ENCODE results near the gene RLN3. TPM values are rescaled to one million over a fixed set of nuclear protein-coding genes. Genes with fewer than 3 reads are reported as not detected.
A peak's percentile ranks its signal among the peaks of the same experiment; 100 is the strongest.

Gene RLN3
- total RNA-seq, 8 experiments from 2014 or later, result not detected

DNA sequence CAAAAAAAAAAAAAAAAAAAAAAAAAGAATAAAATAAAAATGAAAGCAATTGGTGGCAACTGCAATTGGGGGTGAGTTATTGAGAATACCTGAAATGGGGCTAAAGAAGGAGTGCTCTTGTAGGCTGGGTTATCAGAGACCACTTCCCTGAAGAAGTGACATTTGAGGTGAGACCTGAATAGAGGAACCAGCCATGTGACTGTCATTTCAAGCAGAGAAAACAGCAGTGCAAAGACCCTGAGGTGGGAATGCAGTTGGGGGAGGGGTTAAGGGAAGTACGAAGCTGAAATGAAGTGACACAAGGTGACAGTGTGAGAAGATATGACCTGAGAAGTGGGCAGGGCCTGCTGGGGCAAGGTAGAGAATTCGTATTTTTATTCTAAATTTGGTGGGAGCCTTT is 38.2 kb downstream of the RLN3 start:
- in situ Hi-C loops (cut with MboI; ENCODE audit: low pct_unique_long_range_greater_than_20kb in 2 of 9, low sequenced_read_pairs in 9 of 9, unreplicated experiment in 9 of 9), result loop anchor here in 6 of 9 experiments (25.0 kb wide), 2 partner anchors 179 to 479 kb away; partner anchors contain the start of gene NANOS3 (in 6 of the 6)
- 0 to 64% (median 50%) methylated on average over 1 to 2 of the region's 2 CpGs; no CpG with 5 or more reads in 3 of the 10 experiments for WGBS, 10 experiments

DNA sequence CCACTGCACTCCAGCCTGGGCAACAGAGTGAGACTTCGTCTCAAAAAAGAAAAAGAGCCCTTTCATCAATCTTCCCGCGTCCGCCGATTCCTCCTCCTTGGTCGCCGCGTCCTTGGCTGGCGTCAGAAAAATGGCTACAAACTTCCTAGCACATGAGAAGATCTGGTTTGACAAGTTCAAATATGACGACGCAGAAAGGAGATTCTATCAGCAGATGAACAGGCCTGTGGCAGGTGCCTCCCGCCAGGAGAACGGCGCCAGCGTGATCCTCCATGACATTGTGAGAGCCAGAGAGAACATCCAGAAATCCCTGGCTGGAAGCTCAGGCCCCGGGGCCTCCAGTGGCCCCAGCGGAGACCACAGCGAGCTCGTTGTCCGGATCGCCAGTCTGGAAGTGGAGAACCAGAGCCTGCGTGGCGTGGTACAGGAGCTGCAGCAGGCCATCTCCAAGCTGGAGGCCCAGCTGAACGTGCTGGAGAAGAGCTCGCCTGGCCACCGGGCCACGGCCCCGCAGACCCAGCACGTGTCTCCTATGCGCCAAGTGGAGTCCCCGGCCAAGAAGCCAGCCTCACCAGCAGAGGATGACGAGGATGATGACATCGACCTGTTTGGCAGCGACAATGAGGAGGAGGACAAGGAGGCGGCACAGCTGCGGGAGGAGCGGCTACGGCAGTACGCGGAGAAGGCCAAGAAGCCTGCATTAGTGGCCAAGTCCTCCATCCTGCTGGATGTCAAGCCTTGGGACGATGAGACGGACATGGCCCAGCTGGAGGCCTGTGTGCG is 42.5 kb downstream of the RLN3 start:
- peaks cover 7 to 16% of the 10 kb centered on the region in 2 donors for H3K4me1 ChIP-seq (replicated peaks in 1 of 2)
- H3K27ac ChIP-seq, result no peak overlapping the region
- ATAC-seq (replicated peaks in 6 of 8), result no peak
- in situ Hi-C loops (cut with MboI; ENCODE audit: low pct_unique_long_range_greater_than_20kb in 2 of 9, low sequenced_read_pairs in 9 of 9, unreplicated experiment in 9 of 9), result loop anchor here in 8 of 9 experiments (10.0 to 25.0 kb wide), 3 partner anchors 183 to 483 kb away; partner anchors contain the start of gene NANOS3 (in 8 of the 8)
- WGBS, 10 experiments, result 84 to 100% (median 93%) methylated on average over 3 to 20 of the region's 43 CpGs; no CpG with 5 or more reads in 2 of the 10 experiments
- no peak overlapping the region for H3K4me3 ChIP-seq

More for the DNA sequence above, 38.2 kb downstream of the RLN3 start:
- ATAC-seq (replicated peaks in 6 of 8), result no peak
- Histone ChIP-seq H3K27ac (no peak overlapping the region), H3K4me1 (replicated peaks in 1 of 2) (no peaks in the 10 kb centered on the region), H3K4me3 (no peak overlapping the region)

DNA sequence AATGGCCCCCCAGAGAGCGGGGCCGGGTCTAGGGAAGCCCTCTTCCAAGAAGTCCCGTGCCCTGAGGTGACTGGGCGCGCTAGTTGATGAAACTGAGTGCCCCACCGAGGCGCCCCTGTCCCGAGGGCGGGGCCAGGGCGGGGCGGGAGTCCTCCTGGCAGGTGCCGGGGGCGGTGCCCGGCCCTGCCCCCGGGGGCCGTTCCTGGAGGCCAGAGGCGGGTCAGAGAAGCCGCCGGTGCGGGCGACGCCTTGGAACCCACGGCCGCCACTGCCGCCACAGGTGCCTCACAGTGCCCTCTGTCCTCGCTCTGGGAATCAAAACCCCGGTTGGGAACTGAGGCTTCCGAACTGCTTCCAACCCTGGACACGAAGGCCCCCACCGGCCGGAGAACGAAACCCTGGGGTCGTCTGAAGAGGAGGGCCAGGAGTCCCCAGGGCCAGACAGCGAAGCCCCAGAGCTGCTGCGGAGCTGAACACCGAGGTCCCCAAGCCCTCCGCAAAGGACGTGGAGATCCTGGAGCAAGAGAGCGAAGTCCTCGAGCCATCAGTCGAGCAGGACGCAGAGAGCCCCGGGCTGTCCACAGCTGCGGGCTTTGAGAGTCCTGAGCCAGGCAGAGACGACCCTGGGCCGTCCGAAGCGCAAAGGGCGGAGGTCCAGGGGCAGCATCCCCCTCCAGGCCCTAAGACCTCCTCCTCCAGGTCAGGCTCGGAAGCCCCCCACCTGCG is 44.8 kb downstream of the RLN3 start, which contains the start of gene MISP3:
TSS of gene MISP3 (plus strand) at position 252 of the 726 bp plus-strand sequence. CDS start 524 bp downstream, outside the sequence.
- in situ Hi-C loops (cut with MboI; ENCODE audit: low pct_unique_long_range_greater_than_20kb in 2 of 9, low sequenced_read_pairs in 9 of 9, unreplicated experiment in 9 of 9), result loop anchor here in 8 of 9 experiments (10.0 to 25.0 kb wide), 3 partner anchors 185 to 485 kb away; partner anchors contain the start of gene NANOS3 (in 8 of the 8)
- Histone ChIP-seq H3K27ac (peak within 1 kb of the TSS in 1 of 2 donors; percentile 3), H3K4me3 (peak within 1 kb of the TSS; percentile 43 to 83 (median 76)), H3K4me1 (replicated peaks in 1 of 2) (peaks cover 7 to 16% of the 10 kb centered on the region in 2 donors)
- 0 to 3% (median 0%) methylated on average over 1 to 7 of the region's 51 CpGs; no CpG with 5 or more reads in 5 of the 10 experiments for WGBS, 10 experiments
- peak; percentile 2 to 34 (median 16) for ATAC-seq (replicated peaks in 6 of 8)

DNA sequence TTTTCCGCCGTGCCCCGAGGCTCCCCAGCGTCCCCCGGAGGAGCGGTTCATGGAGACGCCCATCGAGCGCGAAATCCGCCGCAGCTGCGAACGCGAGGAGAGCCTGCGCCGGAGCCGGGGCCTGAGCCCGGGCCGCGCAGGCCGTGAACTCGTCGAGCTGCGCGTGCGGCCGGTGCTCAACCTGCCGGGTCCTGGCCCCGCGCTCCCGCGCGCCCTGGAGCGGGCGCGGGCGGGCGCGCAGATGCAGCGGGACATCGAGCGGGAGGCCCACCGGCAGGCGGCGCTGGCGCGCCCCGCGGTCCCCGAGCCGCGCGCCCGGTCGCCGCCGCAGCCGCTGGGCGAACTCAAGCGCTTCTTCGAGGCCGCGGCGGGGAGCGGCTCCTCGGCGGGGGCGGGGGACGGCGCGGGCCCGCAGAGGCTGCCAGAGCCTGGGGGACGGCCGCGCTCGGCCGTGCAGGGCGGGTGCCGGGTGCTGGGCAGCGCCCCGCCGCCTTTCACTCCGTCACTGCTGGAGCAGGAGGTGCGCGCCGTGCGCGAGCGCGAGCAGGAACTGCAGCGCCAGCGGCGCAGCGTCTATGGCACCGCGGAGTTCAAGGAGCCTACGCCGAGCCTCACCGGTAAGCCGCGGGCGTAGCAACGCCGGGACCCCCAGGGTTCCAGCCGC is 45.4 kb downstream of the RLN3 start:
- Histone ChIP-seq H3K4me3 (peak overlapping the region; percentile 43 to 83 (median 76)), H3K27ac (peak overlapping the region in 1 of 2 donors; percentile 3), H3K4me1 (replicated peaks in 1 of 2) (peaks cover 7 to 16% of the 10 kb centered on the region in 2 donors)
- ATAC-seq (replicated peaks in 6 of 8), result peak; percentile 68 to 77 (median 72)
- in situ Hi-C loops (cut with MboI; ENCODE audit: low pct_unique_long_range_greater_than_20kb in 2 of 9, low sequenced_read_pairs in 9 of 9, unreplicated experiment in 9 of 9), result loop anchor here in 8 of 9 experiments (10.0 to 25.0 kb wide), 3 partner anchors 186 to 486 kb away; partner anchors contain the start of gene NANOS3 (in 8 of the 8)
- 0 to 1% (median 0%) methylated on average over 1 to 14 of the region's 106 CpGs; no CpG with 5 or more reads in 7 of the 10 experiments for WGBS, 10 experiments

DNA sequence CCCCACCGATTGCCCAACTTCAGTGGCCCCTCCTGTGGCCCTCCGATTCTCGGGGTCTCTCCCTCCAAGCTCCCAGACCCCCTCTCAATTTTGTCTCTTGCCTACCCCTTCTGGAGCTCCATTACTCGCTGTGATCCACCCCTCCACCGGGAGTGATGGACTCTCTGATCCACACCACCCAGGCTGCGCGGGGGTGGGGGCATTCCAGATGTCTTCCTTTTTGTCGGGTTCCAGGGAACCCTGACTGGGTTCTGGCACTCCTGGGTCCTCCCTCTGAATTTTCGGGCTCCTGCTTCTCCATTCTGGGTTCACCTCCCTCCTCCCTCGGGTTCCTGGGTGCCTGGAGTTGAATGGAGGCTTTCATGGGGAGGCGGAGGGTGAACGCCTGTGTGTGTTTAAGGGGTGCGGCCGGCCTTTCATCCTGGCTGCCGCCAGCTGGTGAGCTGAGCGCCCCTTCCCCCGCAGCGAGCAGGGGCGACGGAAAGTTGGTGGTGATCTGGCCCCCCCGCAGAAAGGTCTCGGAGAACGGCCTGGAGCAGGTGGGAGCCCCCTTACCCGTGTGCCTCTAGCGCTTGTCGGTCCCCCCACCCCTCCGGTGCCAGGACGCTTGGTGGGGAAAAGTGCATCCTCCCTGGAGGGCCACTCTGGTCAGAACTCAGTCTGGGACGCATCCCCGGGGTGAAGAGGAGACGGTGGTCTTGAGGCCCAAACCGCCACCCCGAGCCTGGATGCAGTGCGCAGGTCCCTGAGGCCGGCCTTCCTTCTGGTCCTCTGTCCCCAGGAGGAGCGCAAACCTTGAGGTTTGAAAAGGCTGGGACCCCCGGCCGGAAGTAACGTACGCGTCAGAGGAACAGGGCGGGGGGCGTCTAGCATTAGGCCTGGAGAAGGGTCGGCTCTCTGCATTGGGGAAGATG is 46.2 kb downstream of the RLN3 start:
- WGBS, 10 experiments, result 0 to 20% (median 2%) methylated on average over 1 to 15 of the region's 44 CpGs; no CpG with 5 or more reads in 4 of the 10 experiments
- ATAC-seq (replicated peaks in 6 of 8), result peak; percentile 3 to 25 (median 9)
- in situ Hi-C loops (cut with MboI; ENCODE audit: low pct_unique_long_range_greater_than_20kb in 2 of 9, low sequenced_read_pairs in 9 of 9, unreplicated experiment in 9 of 9), result loop anchor here in 8 of 9 experiments (10.0 to 25.0 kb wide), 3 partner anchors 187 to 487 kb away; partner anchors contain the start of gene NANOS3 (in 8 of the 8)
- no peak overlapping the region for H3K27ac ChIP-seq
- H3K4me3 ChIP-seq, result peak overlapping the region; percentile 43 to 83 (median 76)
- peaks cover 7 to 16% of the 10 kb centered on the region in 2 donors for H3K4me1 ChIP-seq (replicated peaks in 1 of 2)

- Histone ChIP-seq H3K4me3 (no peak overlapping the region), H3K27ac (no peak overlapping the region), H3K4me1 (replicated peaks in 1 of 2) (peaks cover 12 to 14% of the 10 kb centered on the region in 2 donors)
- WGBS, 10 experiments, result 7 to 100% (median 54%) methylated on average over 1 to 2 of the region's 2 CpGs; no CpG with 5 or more reads in 2 of the 10 experiments
- in situ Hi-C loops (cut with MboI; ENCODE audit: low pct_unique_long_range_greater_than_20kb in 2 of 9, low sequenced_read_pairs in 9 of 9, unreplicated experiment in 9 of 9), result loop anchor here in 2 of 9 experiments (10.0 kb wide), 1 partner anchor 204 kb away; the partner anchor contains the start of gene NANOS3 (in 2 of the 2)
- ATAC-seq (replicated peaks in 6 of 8), result no peak
Observed at GRCh38 chr19:14078411-14078810, 50.5 kb downstream of the RLN3 start.

Other genes with a start within 250 kb of the RLN3 start
- 10 to 100 TPM in 2 of 8 experiments, 1 to 10 TPM in 6; 1.2 to 14.5 (median 8.6) TPM for gene ZSWIM4, start 232.7 kb upstream of the RLN3 start, total RNA-seq
- 10 to 100 TPM in 1 of 8 experiments, 1 to 10 TPM in 5, not detected in 2; 1.4 to 14.9 (median 3.7) TPM for gene NANOS3, start 151.0 kb upstream of the RLN3 start, total RNA-seq
- 1 to 10 TPM in 7 of 8 experiments, under 1 TPM in 1; 0.51 to 5.2 (median 3.2) TPM for gene BRME1, start 122.0 kb upstream of the RLN3 start, total RNA-seq
- 10 to 100 TPM in 4 of 8 experiments, 1 to 10 TPM in 4; 7.6 to 32.5 (median 10.1) TPM for gene CC2D1A, start 121.9 kb upstream of the RLN3 start, total RNA-seq
- gene PODNL1, start 89.7 kb upstream of the RLN3 start, total RNA-seq, result 1 to 10 TPM in 3 of 8 experiments, under 1 TPM in 5; 0.16 to 1.4 (median 0.89) TPM
- 10 to 100 TPM in 7 of 8 experiments, 1 to 10 TPM in 1; 8.4 to 46.5 (median 22.9) TPM for gene DCAF15, start 75.6 kb upstream of the RLN3 start, total RNA-seq
- gene RFX1, start 21.8 kb upstream of the RLN3 start, total RNA-seq, result 10 to 100 TPM in 4 of 8 experiments, 1 to 10 TPM in 4; 1.9 to 21.2 (median 8.7) TPM
- gene IL27RA, start 3.6 kb downstream of the RLN3 start, total RNA-seq, result 1 to 10 TPM; 1.0 to 4.5 (median 2.0) TPM
- gene PALM3, start 33.9 kb downstream of the RLN3 start, total RNA-seq, result 1 to 10 TPM in 6 of 8 experiments, under 1 TPM in 2; 0.22 to 5.3 (median 1.9) TPM
- 1 to 10 TPM in 7 of 8 experiments, under 1 TPM in 1; 0.51 to 7.6 (median 2.1) TPM for gene MISP3, start 44.6 kb downstream of the RLN3 start, total RNA-seq
- 1 to 10 TPM in 2 of 8 experiments, under 1 TPM in 5, not detected in 1; 0.21 to 2.6 (median 0.46) TPM for gene C19orf67, start 57.6 kb downstream of the RLN3 start, total RNA-seq
- gene SAMD1, start 62.6 kb downstream of the RLN3 start, total RNA-seq, result 10 to 100 TPM; 14.1 to 51.5 (median 39.2) TPM
- gene PRKACA, start 89.6 kb downstream of the RLN3 start, total RNA-seq, result 10 to 100 TPM; 15.9 to 51.5 (median 31.9) TPM
- 10 to 100 TPM in 3 of 8 experiments, 1 to 10 TPM in 2, under 1 TPM in 3; 0.54 to 21.5 (median 1.2) TPM for gene ASF1B, start 108.4 kb downstream of the RLN3 start, total RNA-seq
- 10 to 100 TPM; 26.8 to 40.7 (median 33.2) TPM for gene ADGRL1, start 178.0 kb downstream of the RLN3 start, total RNA-seq